ENCODE measurements around the gene IFT122.

IFT122 gene

DNA sequence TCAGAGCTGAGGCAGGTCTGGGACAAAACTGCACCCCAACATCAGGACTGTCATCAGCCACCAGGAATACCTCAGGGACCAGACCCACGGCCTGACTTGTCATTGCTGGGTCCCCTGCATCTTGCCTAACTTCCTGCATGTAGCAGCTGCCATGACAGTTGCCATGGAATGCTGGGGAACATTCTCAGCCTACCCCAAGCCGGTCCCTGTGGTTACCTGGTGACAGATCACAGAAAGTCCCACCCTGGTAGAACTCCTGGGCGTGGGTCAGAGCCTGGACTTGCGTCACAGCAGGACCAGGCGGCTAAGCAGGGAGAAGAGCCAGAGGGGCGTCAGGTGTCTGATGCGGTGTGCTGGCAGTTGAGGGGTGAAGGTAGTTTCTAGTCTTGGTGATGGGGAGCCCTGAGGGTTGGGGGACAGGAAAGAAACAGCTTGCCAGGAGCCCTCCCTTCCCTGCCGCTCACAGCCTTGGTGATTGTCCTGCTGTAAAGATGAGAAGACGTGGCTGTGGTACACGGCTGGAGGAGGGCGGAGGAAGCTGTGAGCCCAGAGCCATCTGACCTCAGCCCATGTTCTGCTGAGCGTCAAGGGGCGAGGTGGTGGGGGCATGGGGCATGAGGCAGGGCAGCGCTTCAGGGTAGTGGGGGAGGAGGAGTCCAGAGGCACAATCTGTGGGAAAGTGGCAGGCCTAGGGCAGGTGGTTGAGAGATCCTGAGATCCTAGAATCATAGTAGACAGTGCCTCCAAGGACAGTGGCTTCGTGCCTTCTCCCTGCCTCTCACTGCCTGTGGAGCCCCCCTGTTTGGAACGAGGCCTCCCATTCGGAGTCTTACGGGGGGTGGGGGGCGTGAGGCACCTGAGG, 108.3 kb downstream of the IFT122 start:
- no peak for DNase-seq

DNA sequence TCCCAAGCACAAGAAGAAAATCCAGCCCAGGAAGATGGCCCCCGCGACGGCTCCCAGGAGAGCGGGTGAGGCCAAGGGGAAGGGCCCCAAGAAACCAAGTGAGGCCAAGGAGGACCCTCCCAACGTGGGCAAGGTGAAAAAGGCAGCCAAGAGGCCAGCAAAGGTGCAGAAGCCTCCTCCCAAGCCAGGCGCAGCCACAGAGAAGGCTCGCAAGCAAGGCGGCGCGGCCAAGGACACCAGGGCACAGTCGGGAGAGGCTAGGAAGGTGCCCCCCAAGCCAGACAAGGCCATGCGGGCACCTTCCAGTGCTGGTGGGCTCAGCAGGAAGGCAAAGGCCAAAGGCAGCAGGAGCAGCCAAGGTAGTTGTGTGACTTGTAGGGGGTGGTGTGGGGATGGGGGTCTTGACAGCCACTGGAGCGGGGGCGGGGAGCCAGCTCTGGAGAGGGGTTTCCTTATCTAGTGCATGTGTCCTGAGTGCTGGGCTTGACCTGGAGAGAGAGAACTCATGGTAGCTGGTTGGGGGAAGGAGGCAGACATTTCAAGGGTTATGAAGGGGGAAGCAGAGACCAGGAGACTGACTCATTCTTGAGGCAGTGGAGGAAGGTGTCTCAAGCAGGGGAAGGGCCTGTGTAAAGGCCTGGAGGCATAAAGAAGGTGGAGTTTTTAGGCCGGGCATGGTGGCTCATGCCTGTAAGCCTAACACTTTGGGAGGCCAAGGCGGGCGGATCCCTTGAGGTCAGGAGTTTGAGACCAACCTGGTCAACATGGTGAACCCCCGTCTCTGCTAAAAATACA, 109.2 kb downstream of the IFT122 start:
- no peak for DNase-seq

DNA sequence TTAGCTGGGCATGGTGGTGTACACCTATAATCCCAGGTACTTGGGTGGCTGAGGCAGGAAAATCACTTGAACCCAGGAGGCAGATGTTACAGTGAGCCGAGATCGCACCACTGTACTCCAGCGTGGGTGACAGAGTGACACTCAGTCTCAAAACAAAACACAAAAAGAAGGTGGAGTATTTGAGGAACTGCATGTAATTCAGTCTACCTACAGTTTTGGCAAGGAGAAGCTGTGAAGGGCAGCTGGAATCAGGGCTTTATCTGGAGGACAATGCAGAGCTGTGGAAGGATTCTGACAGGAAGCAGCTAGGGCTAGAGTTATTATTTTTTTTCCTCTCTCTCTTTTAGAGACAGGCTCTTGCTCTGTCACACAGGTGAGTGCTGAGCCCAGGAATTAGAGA, 109.8 kb downstream of the IFT122 start:
- DNase-seq = no peak

DNA sequence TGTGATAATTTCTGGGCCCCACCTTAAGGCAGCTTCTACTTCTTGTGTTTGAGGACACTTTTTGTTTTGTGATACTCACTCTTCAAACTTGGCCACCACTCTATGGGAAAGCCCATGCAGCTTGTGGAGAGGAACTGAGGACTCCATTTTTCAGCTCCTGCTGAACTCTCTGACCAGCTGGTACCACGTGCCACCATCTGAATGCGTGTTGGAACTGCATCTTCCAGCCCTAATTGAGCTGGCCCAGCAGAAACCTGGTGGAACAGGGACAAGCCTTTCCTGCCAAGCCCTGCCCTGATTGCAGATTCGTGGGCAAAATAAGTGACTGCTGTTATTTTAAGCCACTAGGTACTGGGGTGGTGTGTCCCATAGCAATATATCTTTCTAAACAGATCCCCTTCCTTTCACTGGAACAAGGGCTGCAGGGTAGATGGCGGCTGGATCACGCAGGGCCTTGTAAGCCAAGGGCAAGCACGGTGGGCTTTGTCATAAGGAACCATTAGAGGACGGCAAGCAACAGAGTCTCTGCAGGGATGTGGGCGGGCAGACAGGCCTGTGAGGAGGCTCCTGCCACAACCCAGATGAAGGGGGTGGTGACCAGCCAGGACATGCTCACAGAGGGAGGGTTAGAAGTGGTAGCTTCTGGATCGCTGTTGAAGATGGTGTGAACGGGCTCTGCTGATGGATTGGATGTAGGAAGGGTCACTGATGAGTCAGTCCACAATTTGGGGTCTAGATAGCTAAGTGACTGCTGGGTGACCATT, 112.4 kb downstream of the IFT122 start:
- no peak for DNase-seq

DNA sequence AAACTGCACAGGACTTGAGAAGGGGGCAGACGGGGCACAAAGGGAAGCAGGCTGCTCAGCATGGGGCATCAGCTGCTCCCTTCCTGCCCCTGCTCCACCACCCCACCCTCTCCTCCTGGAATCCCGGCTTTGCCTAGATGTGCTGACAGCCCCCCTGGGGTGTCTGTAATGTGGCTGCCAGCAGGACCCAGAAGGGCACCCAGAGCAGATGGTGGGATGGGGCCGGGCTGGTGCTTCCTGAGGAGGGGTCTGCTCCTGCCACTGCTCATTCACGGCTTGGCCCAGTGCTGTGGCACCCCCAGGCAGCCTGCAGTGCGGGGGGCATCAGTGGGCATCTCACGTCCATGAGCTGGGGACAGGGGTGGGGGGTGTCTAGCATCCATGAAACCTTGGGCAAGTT, 113.1 kb downstream of the IFT122 start:
- no peak for DNase-seq

DNA sequence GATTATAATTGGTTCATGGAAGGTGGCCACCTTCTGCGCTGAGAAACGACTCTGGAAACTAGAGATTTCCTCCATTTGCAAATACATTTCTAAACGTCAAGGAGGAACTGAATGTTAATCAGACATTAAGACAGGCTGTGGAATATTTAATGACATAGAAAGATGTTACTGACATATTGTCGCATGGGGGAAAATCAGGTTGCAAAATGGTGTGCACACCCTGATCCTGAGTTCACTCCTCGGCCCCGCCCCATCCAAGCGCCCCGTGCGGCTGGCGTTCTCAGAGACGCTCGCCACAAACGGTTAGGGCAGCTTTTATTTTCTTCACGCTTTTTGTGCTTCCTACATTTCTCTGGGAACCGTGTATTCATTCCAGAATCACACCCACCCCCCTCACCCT, 113.7 kb downstream of the IFT122 start:
- DNase-seq = no peak

DNA sequence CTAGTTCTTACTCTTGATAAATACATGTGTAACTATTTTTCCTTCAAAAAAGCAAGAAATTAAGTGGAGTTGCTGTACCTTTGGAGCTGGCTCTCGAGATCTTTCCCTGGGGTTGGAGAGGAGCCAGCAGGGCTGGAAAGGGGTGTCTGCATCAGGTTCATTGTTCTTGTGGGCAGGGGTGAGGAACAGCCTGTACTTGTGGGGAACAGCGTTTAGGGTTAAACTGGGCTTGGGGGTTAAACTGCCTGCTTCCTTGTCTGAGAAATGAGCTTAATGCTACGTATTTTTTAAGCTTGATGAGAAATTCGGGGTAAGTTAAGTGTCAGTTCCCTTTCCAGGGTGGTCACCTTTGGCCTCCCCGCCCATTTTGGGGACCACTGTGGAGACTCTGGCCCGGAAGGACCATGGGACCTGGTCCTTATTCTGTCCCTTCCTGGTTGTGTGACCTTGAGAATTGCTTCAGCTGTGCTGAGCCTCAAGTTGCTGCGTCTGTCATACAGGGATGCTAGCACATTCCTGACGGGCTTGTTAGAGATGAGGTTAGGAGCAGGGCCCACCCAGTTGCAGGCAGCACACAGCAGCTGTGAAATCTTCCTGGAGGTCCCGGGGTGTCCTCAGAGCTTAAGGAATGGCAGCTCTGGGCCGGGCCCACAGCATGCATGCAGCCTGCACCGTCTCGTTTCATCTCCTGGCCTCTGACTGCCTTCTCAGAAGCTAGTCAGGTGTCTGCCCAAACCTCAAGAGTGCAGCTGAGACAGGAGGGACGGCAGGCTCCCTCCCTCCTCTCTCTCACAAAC, 114.5 kb downstream of the IFT122 start:
- no peak for DNase-seq

DNA sequence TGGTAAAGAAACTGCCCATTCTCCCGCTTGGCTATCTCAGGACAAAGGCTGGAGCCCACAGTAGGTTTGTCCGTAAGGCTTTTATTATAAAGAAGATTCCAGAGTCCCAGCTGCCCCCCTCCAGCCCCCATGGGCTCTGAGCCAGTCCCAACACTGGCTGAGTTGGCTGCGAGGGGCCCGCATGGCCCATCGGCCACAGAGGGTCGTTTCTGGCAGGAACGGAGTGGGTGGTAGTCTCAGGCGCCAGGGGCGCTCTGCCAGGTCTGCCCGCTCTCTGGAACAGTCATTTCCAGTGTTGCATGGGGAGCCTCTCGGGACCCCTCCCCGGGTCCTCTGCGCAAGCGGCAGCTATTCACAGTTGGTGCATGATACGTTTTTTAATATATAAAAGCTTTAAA, 115.1 kb downstream of the IFT122 start:
- DNase-seq = no peak

DNA sequence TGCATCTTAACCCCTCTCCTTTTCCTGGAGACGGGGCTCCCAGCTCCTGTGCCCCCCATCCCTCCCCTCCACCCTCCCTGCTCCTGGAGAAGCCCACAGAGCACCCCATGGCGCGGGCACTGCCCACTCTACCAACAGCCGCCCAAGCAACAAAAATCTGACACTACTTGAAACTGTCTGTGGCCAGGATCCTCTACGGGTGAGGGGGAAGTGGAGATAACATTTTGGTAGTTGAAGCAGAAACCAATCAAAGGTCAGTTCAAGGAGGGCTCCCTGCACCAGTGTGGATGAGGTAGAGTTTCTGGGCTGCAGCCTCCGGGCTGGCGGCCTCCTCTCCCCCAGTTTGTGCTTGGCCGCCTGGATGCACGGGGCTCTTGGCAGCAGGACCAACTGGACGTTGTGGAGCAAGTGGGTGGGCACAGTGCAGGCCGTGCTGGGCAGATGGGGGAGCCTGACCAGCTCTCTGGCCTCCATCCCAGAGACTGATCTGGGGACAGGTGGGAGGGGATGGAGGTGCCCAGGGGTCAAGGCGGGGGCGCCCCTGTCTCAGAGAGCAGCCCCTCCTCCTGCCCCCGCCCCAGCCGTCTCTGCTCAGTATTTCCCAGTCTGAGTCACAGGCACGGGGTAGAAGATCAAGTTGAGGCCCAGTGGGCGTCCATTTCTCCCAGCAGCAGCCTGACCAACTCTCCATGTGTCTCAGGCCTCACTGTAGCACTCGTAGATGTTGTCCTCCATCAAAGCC, 115.8 kb downstream of the IFT122 start:
- DNase-seq = no peak

DNA sequence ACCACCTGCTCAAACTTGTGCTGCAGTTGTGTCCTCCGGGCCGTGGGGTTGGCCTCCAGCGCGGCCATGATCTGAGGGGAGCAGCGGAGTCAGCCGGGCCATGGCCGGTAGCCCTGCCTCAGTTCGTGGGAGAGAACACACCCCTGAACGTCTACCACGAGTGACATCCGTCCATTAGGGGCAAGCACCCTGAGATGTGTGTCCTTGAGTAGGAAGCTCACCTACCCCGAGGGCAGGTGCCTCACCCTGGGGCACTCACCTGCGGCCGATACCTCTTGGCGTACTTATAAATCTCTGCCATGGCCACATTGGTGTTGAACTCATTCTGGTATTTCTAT, 116.3 kb downstream of the IFT122 start:
- no peak for DNase-seq

DNA sequence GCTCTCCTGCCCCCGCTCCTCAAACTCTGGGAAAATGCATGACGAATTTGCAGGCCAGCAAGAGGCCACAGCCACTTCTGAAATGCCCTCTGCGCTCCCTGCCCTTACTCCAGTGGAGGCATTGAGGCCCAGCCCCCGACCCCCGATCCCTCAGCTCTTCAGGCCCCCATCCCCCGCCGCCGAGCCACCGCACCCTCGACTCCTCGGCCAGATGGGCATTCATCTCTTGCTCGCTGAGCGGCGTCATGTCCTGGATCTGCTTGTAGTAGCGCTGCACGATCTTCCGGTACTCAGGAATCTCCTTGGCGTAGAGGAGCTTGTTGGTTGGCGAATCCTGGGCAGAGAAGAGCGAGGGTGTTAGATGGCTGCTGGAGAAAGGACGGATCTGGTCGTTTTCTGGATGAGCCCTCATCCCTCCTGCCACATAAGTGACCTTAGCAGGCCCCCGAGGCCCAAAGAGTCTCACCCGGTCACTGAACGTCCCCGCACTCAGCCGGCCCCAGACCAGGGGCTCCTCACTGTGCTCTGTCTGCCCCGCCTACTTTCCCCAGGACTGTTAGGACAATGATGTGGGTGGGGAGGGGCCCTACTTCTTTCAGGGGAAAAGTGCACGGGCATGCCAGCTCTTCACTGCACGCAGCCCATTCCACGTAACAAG, 117.0 kb downstream of the IFT122 start:
- DNase-seq = no peak

DNA sequence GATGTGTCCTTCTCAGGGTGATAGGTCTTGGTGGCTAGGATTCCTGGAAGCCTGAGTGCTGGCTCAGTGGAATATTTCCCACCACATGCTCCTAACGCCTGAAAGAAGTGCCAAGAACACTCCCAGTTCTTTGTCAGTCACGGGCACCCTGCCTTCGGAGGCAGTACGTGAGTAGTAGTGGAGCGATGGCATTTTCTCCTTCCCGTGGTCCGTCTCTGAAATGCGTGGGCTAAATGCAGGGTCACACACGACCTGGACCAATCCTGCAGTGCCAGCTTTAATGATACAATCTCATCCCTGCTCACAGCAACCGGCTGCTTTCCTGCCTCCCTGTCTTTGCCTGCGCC, 117.5 kb downstream of the IFT122 start:
- no peak for DNase-seq

DNA sequence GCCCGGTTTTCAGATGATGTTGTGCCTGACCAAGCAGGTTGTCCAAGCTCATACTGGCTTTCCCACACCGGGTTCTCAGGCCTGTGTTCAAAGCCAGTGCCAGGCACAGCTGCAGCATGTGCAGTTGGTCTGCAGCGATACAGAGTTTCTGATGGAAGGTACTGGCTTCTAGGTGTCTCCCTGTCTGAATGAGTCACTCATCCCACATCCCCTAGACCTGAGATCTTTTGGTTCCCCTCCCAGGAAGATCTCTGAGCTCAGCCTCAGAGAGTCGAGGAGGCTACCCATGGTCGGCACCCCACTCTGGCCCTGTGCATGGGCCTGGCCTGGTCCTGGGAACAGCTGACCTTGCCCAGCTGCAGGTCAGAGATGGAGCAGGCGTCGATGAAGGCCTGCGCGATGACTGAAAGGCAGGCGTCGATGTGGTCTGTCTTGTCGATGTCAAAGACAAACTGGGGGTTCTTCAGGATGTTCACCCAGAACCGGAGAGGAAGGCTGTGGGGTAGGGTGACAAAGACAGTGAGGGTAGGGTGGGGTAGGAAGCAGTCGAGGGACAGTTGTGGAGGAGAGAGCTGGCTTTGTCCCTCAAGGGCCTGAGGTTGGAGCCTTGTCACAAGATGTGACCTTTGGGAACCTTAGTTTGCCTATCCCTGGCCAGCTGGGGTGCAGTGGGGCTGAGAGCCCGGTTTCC, 118.2 kb downstream of the IFT122 start:
- DNase-seq = no peak

DNA sequence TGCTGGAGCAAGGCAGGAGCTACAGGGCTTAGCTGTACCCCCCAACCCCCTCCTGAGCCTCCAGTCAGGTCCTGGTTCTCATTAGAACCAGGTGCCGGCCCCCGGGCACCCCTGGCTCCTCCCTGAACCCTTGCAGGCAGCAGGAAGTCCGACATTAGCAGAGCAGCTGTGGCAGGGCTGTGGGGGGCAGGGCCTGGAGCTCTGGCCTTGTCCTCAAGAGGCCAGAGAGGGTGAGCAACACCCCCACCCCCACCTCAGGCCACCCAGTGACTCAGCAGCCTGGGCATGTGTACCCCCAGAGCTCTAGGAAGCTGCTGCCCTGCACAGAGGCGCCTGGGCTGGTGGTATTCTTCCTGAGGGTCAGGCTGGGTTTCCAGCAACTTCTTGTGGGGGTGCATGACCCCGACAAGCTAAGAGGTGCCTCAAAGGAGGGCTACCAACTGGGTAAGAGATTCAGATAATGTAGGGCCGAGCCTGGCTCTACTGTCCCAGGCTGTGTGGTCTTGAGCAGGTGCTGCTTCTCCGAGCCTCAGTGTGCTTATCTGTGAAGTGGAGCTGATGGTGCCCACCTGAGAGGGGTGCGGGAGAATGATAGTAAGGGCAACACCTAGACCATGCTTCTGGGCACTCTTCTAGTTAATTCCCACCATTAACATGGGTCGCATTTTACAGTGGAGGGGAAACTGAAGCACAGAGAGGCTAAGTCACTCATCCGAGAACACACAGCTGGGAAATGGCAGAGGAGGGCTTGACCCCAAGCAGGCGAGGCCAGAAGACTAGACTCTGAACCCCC, 118.9 kb downstream of the IFT122 start:
- no peak for DNase-seq

DNA sequence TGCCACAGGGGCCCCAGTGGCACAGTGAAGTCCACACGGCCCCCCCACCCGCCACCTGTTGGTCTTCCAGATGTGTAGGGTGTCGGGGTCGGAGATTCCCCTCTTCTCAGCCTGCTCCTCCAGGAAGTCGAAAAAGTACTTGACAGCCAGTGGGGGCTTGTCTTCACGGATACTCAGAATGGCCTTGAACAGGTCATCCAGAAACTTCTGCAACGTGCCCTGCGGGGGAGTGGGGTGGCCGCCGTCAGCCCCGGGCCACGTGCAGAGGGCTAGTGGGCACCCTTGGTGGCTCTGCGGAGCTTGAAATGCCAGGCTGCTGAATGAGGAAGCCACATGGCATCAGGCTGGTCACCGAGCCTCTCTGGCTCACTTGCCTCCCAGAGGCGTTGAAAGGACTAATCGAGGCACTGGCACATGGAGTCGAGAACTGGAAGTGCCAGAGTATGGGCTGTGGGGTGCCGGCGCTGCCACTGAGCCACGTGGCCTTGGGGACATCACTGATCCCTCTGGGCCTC, 119.6 kb downstream of the IFT122 start:
- DNase-seq = no peak

DNA sequence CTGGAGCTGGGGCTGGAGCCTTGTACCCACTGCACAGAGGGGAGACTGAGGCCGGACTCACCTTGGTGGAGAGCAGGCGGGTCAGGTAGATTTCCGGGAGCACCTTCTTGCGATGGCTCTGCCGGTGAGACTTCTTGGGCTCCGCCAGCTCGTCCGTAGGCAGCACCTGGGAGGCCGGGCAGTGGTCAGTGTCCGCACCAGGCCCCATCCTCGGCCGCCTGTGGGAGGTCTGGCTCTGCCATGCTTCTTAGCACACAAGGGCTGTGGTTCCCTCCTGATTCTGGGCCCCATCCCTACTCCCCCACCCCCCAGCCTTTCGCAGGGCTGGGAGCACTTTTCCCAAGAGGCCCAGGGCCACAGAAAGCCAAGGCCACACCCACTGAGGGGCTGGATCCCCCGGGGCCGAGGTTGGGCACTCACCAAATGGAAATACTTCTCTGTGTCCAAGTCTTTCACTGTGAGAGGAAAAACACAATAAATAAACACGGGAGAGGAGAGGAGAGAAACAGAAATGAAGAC, 120.3 kb downstream of the IFT122 start:
- no peak for DNase-seq

DNA sequence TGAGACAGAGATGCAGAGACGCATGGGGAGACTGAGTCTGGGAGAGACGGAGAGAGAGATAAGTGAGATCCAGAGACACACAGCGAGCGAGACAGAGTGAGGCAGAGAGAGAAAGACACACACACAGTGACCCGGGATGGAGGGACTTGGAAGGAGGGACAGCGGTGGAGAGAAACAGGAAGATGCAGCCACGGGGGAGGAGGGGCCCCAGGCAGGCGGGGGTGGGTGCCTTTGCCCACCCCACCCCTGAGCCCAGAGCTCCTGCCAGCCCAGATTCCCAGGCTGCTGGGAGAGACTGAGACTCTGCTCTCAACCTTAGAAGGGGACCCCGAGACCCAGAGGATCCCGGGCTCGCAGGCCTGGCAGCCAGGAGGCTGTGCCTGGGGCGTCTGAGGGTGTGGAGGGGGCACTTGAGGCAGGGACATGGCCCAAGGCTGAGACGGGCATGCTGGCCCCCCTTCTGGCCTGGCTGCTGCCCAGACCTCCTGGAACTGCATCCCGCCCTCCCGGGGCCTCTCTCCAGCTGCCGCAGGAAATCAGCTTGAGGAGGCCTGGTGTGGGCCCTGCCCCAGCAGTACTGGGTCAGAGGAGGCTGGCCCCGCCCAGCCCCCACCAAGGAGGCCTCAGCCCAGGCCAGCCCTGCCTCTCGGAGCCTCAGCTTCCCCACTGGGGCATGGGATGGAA, 121.0 kb downstream of the IFT122 start:
- DNase-seq = no peak

DNA sequence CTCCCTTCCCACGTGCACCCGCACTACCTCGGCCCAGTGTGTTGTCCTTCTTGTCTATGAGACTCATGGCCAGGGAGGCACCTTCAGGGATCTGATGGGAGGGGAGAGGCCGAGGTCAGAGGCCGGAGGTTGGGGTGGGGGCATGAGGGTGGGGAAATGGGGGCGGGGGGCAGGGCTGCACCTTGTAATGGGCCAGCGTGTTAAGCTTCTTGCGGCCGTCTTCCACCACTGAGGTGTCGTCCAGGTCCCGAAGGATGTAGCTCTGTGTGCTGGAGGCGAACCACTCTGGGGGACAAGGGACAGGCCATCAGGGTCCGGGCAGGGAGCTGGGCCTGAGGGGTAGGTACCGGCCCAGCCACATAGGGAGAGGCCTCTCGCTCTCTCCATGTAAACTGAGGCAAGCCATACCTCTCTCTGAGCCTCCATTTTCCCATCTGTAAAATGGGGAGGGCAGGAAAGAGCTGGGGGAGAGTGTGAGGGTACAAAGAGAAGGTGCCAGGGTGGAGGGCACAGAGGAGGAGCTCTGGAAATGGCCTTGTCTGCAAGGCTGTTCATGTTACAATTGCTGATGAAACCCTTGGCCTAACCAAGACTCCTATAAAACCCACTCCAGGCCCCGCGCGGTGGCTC, 121.7 kb downstream of the IFT122 start:
- DNase-seq = no peak

DNA sequence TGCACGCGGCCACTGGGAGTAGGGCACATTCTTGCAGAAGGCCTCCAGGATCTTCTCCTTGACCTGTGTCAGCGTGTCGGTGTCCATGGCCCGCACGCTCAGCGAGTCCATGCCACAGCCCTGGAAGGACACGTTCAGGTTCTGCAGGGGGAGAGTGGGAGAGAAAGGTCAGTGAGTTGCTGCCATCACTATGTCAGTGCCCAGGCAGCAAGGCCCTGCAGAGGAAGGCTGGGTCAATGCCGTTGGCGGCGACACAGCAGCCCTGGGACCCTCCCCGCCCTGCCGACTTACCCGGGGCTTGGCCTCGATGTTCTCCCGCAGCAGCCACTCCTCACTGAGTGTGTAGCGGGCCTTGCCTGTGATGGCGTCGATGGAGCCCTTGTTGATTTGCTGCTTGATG, 122.8 kb downstream of the IFT122 start:
- DNase-seq = no peak
